OCI-M2 (cell line): ENCODE measurements around the gene EPN2.
"Not testable (repeated sequence)": the region's sequence is repeated elsewhere in the genome, so short reads cannot be mapped to it uniquely, and the experiment has no call there.

Experiments
- DNase-seq: peaks from one replicate; lab custom pipeline; 2025; ENCODE audit not compliant: unreplicated experiment; lab: John Stamatoyannopoulos, UW

EPN2 gene

GRCh38 chr17:19343256-19343630, 106.1 kb downstream of the EPN2 start:
- no peak for DNase-seq

- no peak for DNase-seq
Observed at GRCh38 chr17:19343671-19344151, 106.5 kb downstream of the EPN2 start.

DNA sequence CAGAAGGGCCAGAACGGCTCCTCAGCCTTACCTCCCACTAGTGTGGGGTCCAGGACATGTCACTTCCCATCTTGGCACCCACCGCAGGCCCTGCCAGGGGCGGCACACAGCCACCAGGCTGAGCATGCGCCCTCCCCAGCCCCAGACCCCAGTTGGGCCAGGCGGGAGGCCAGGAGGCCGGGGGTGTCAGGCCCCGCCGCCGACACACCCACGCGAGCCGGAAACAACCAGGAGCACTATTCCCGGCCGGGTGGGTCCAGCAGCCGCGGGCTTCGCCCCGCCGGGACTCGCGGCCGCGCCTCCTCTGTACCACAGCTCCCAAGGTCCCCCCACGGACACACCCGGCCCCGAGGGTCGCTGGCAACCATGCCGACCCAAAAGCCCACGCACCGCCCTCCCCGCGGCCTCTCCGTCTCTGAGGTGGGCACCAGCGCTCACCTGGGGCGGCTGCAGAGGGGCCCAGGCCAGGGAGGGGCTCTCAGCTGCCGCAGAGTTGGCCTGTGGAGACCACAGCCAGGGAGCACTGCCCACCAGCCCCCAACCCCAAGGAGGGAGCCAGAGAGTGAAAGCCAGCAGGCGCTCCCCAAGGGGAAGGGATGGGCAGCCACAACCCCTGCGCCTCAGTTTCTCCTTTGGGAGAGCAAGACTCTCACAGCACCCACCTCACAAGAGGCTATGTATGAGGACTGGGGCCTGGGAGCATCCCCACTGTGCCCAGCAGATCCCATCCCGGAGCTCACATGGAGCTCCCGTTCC, 107.3 kb downstream of the EPN2 start:
- DNase-seq = no peak

DNA sequence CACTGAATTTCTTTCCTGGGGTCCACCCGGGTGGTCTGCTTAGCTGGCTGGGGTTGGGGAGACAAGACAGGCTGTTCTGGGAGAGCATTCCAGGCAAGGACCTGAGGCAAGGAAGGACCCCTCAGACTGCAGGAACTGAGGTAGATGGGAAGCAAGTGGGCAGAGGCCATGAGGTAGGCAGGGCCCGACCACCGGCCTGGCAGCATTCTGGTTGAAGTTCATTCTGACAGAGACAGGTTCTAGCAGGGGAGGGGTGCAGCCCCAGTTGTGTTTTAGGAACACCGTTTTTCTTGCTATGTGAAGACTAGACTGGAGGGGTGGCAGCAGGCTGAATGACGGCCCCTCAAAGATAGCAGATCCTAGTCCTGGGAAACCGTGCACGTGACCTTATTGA, 107.9 kb downstream of the EPN2 start:
- DNase-seq = no peak

- DNase-seq = no peak
Observed at GRCh38 chr17:19345486-19346350, 108.6 kb downstream of the EPN2 start.

GRCh38 chr17:19346351-19347255, 109.4 kb downstream of the EPN2 start:
- DNase-seq = no peak

DNA sequence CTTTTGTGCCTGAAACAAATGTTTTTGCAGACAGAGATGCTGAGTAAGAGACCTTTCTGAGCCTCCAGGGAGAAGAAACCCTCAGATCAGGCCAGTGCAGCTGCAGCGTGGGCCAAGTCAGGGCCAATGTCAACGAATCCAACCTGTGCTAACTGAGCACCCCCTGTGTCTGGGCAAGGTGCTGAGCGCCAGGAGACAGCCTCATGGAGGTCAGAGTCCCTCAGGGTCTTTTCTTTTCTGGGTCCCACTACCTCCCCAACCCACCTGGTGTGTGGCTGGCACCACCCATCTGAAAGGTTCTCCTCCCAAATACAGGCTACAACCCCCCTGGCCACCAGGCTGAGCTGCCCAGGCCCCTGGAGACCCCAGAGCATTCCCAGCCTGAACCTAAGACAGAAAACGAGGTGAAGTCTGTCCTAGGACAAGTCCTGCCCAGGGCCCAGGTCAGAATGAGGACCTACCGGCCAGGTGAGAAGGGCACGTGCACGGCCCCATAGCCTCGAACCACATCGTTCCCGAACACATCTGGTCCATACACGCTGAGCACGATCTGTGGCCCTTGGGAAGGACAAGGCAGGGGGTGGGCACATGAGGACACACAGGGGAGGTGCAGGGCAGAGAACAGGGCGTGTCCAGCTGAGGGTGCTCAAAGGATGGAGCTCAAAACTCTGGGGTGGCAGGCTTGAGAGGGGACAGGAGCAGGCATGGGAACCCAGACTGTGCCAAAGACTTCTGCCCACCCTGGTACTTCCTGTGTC, 110.3 kb downstream of the EPN2 start:
- no peak for DNase-seq

- DNase-seq = no peak
Observed at GRCh38 chr17:19348081-19348650, 111.0 kb downstream of the EPN2 start.

GRCh38 chr17:19348806-19349205, 111.6 kb downstream of the EPN2 start:
- no peak for DNase-seq

- not testable (repeated sequence) for DNase-seq
Observed at GRCh38 chr17:19353401-19353800, 116.2 kb downstream of the EPN2 start.

DNA sequence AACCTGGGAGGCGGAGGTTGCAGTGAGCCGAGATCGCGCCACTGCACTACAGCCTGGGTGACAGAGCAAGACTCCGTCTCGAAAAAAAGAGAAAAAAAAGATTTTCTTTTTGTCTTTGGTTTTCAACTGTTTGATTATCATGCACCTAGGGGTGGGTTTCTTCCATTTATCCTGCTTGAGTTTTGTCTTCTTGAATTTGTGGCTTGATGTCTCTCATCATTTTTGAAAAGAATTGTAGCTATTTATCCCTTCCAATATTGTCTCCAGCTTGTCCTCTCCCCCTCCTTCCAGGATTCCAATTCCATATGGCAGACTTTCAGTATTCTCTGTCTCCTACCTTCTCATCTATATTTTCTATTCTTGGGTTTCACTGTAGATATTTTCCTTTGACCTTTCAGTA, 117.6 kb downstream of the EPN2 start:
- no peak for DNase-seq

DNA sequence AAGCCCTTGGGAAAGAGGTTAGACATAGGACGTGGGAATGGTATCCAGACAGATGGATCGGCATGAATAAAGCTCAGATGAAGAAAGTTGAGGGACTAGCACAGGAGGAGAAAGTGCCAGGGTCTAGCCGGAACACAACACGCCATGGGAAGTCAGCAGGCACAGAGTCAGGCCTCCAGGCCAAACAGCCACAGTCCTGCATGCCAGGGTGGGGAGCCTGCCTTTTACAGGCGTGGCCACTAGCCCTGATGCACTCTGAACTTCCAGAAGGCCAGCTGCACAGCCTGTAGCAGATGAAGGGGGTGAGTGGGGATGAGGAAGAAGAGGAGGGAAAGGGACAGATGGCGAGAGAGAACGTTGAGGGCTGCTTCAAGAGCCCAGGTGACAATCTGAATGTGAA, 120.2 kb downstream of the EPN2 start:
- no peak for DNase-seq

GRCh38 chr17:19357761-19358160, 120.6 kb downstream of the EPN2 start:
- no peak for DNase-seq

GRCh38 chr17:19359151-19359550, 122.0 kb downstream of the EPN2 start:
- no peak for DNase-seq

DNA sequence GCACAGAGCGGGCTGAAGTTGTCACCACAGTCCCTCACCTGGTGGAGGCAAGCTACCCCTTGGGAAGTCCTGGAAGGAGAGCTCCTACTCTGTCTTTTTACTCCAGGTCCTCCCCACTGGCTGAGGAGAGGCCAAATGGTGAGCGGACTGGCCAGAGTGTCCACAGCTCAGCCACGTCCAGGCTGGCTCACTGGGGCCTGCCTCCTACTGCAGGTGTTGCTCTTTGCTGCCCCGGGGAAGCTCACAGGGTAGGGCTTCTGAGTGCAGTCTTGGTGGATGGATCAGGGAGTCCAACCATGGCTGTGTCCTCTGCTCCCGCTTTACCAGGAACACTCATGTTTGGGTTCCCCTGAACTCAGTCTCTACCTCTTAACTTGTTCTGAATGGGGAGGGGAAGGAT, 122.7 kb downstream of the EPN2 start:
- DNase-seq = no peak

GRCh38 chr17:19360772-19361171, 123.6 kb downstream of the EPN2 start:
- no peak for DNase-seq

DNA sequence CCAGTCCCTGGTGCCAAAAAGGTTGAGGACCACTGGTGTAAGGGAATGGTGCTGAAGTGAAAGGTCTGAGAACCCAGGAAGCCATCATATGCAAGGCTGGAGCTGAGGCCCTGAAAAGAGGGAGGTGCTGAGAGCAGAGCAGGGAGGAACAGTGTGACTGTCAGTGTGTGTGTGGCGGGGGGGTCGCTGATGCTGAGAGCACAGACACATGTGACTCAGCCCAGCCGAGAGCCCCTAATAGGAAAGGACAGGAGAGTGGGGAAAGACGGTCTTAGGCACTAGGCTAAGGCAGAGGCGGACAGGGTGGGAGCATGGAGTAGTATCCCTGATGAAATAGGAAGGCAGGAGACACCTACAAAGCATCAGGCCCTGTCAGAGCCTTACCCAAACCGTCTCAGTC, 124.2 kb downstream of the EPN2 start:
- DNase-seq = no peak

DNA sequence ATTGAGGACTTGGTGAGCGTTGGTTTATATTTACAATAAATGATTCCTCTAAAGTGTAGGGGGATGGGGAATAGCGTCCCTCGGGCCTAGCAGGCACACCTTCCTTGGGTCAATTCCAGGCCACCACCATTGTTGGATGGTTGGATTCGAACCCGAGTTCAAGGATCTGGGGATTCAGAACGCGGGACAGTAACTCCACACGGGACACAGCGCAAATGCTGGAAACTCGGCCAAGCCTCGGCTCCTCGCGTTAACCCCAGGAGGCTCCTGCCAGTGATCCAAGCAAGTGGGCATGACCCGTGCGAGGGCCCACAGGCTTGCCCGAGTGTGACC, 124.7 kb downstream of the EPN2 start:
- DNase-seq = no peak

DNA sequence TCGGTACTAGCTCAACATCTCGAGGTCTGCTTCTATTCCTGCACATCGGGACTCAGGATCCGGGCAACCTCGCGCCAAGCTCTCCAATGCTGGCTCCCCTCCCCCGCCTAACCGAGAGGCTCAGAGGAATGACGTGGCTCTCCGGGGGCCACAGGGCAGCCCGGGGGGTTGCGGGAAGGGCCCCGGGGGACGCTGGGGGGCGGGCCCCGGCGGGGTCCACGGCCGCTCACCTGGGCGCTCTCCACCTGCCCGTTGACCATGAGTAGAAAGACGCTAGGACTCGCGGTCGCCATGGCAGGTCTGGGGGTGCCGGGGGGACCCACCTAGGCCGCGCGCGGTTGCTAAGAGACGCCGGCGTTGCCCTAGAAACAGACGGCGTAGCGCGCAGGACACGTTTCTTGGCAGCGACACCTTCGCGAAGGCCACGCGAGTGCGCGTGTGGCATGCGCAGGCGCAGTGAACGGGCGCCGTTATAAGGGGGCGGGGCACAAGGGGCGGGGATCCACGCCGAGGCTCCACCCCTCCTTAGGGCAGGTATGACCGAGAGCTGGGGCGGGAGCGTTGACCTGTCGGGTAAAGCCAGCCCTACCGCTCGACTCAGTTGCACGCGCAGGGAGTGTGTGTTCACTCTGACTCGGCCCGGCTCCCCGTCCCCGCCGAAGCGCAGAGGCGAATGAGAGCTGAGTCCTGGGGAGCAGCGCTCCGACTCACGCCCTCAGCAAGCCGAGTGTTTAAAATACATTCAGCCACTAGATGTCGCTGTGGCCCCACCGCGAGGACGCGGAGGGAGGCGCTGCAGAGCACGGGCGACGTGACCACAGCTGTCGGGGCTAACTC, 125.3 kb downstream of the EPN2 start, which contains the start of gene B9D1:
TSS of gene B9D1 (minus strand) at position 447 of the 837 bp plus-strand sequence. CDS start at position 293, 154 bp downstream.
- no peak for DNase-seq
